ENCODE measurements around the gene NSMCE1. TPM values are rescaled to one million over a fixed set of nuclear protein-coding genes. Genes with fewer than 3 reads are reported as not detected.
A peak's percentile ranks its signal among the peaks of the same experiment; 100 is the strongest.

The NSMCE1 gene, protein sequence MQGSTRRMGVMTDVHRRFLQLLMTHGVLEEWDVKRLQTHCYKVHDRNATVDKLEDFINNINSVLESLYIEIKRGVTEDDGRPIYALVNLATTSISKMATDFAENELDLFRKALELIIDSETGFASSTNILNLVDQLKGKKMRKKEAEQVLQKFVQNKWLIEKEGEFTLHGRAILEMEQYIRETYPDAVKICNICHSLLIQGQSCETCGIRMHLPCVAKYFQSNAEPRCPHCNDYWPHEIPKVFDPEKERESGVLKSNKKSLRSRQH
- 10 to 100 TPM; 31.9 to 33.9 TPM for total RNA-seq
- 68.1 TPM for polyA plus RNA-seq (2013, experiment 1 of 2)
- polyA plus RNA-seq (2013, experiment 2 of 2) = 61.4 TPM
- 23.6 to 90.7 (median 42.3) reads per million in 172 experiments for total RNA-seq

DNA sequence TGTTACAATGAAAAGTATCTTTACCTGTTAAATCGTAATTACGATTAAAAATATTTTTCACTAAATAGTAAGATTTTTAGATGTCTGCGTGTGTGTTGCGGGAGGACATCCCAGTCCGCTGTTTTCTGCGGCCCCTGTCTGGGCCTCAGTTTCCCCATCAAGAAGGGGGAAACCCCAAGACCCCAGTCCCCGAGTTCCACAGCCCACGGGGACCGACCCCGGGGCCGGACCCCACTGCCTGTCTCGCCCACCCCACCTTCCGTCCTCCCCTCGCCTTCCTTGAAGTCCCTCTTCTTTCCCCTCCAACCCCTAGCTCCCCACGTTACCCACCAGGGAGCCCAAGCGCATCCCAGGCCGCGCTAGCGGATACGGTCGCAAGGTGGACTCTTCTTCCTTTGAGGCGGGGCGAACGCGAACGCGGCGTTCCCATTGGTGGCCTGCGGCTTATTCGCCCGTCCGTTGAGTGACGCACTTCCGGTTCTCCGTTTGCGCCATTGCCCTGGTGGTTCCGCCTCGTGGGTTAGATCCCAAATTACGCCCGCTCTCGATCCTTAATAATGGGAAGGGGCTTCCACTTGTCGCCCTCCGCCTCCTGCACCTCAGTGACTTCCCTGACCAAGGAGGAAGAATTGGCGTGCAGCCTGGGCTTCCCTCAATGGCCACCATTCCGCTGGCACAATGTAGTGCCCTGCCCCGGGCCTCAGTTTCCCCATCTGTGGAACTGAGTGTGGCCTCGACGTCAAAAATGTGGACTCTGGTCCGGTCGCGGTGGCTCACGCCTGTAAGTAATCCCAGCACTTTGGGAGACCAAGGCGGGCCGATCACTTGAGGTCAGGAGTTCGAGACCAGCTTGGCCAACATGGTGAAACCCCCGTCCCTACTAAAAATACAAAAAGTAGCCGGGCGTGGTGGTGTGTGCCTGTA lies at the start of gene NSMCE1:
Gene NSMCE1, minus strand, starts transcription at position 397 of the 924 bp plus-strand sequence. CDS start 11,202 bp downstream, outside the sequence.
- Histone ChIP-seq H3K9me3 (ENCODE audit: control insufficient read depth in 1 of 2, insufficient read depth in 1 of 2, low read length in 2 of 2) (no peaks in the 10 kb centered on the region), H3K36me3 (ENCODE audit: insufficient read depth, low read length) (no peaks in the 10 kb centered on the region), H3K4me1 (ENCODE audit: insufficient read depth, low read length) (peaks cover 39% of the 10 kb centered on the region), H3K27ac (ENCODE audit: low read depth in 1 of 2, low read length in 2 of 2) (peak within 1 kb of the TSS; percentile 81 to 88), H3K4me3 (ENCODE audit: low read length) (peak within 1 kb of the TSS; percentile 86), H3K27me3 (ENCODE audit: control insufficient read depth in 1 of 2, insufficient read depth in 2 of 2, low read length in 2 of 2) (no peaks in the 10 kb centered on the region)
- peak; percentile 97 for ATAC-seq (ENCODE audit: poor library complexity)
- TF ChIP-seq, protein P1, sequence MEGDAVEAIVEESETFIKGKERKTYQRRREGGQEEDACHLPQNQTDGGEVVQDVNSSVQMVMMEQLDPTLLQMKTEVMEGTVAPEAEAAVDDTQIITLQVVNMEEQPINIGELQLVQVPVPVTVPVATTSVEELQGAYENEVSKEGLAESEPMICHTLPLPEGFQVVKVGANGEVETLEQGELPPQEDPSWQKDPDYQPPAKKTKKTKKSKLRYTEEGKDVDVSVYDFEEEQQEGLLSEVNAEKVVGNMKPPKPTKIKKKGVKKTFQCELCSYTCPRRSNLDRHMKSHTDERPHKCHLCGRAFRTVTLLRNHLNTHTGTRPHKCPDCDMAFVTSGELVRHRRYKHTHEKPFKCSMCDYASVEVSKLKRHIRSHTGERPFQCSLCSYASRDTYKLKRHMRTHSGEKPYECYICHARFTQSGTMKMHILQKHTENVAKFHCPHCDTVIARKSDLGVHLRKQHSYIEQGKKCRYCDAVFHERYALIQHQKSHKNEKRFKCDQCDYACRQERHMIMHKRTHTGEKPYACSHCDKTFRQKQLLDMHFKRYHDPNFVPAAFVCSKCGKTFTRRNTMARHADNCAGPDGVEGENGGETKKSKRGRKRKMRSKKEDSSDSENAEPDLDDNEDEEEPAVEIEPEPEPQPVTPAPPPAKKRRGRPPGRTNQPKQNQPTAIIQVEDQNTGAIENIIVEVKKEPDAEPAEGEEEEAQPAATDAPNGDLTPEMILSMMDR (IDR thresholded peaks at IDR 0.05) = no peak
- DNase-seq = peak; percentile 91 to 98 (median 96)
- Mint-ChIP-seq H3K4me3 (peak within 1 kb of the TSS; percentile 100), H3K36me3 (ENCODE audit: low read depth) (peaks cover 12% of the 10 kb centered on the region), H3K27me3 (no peaks in the 10 kb centered on the region), H3K27ac (peak within 1 kb of the TSS; percentile 98), H3K4me1 (ENCODE audit: low read depth) (peaks cover 73% of the 10 kb centered on the region), H3K9me3 (no peaks in the 10 kb centered on the region)
- intact Hi-C loops (cut with DNase I, micrococcal nuclease) = loop anchor here (1.0 to 2.0 kb wide), 4 partner anchors 33 to 64 kb away; no protein-coding TSS in a partner anchor
- POLR2A ChIA-PET = interaction anchor here (0.6 to 2.7 kb wide), 10 partner anchors 8 to 99 kb away, joined by 3 to 18 read pairs (median 4); no protein-coding TSS in a partner anchor
- CTCF ChIA-PET = interaction anchor here (0.8 to 1.1 kb wide), 2 partner anchors 34 to 99 kb away, joined by 3 to 6 read pairs; no protein-coding TSS in a partner anchor

DNA sequence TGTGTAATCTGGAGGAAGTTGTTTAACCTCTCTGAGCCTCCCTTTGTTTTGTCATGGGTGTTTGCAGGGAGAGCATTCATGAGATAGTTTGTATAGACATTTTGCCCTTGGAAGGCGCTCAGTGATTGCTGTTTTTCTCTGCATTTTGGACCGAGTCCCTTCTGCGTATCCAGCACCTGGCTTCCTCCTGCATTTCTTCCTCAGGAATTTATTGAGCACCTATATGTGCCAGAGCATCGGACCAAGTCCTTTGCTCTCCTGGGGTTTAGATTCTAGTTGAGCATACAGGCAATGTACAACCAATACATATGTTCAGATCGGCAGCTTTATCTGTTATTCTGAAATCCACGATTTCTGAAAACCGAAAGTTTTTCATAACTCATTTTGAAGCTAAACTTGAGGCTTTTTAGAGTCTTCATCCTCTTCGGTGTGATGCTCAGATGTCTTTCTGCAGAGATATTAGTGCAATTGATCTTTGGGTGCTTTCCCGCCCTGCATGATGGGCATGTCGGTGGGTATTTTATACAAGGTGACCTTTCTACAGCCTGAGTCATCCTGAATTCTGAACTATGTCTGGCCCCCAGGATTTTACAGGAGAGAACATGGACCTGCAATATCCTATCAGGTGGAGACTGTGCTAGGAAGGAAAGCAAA lies 49.3 kb upstream of the NSMCE1 start:
- H3K4me1 ChIP-seq (ENCODE audit: insufficient read depth, low read length) = peaks cover 87% of the 10 kb centered on the region
- H3K27me3 ChIP-seq (ENCODE audit: control insufficient read depth in 1 of 2, insufficient read depth in 2 of 2, low read length in 2 of 2) = no peaks in the 10 kb centered on the region
- ChIA-PET CTCF (interaction anchor here (0.8 to 8.5 kb wide), 10 partner anchors 51 to 148 kb away, joined by 3 to 75 read pairs (median 8); no protein-coding TSS in a partner anchor), POLR2A (interaction anchor here (0.7 to 5.0 kb wide), 15 partner anchors 33 to 144 kb away, joined by 3 to 68 read pairs (median 6); partner anchors contain the start of genes IL21R and KDM8)
- Mint-ChIP-seq H3K27ac (peak overlapping the region; percentile 89), H3K27me3 (no peaks in the 10 kb centered on the region), H3K36me3 (ENCODE audit: low read depth) (peaks cover 55% of the 10 kb centered on the region), H3K9me3 (no peaks in the 10 kb centered on the region), H3K4me3 (peak overlapping the region; percentile 86), H3K4me1 (ENCODE audit: low read depth) (peaks cover 84% of the 10 kb centered on the region)
- intact Hi-C loops (cut with DNase I, micrococcal nuclease) = loop anchor here (1.0 to 5.0 kb wide), 5 partner anchors 46 to 141 kb away; no protein-coding TSS in a partner anchor
- H3K36me3 ChIP-seq (ENCODE audit: insufficient read depth, low read length) = peaks cover 3% of the 10 kb centered on the region
- ATAC-seq (ENCODE audit: poor library complexity) (peak; percentile 11), DNase-seq (peak in 4 of 14 experiments; percentile 18 to 66 (median 46))
- no peaks in the 10 kb centered on the region for H3K9me3 ChIP-seq (ENCODE audit: control insufficient read depth in 1 of 2, insufficient read depth in 1 of 2, low read length in 2 of 2)
- TF ChIP-seq, protein P1 (IDR thresholded peaks at IDR 0.05) = no peak
- peak overlapping the region; percentile 91 for H3K4me3 ChIP-seq (ENCODE audit: low read length)
- peak overlapping the region; percentile 28 to 94 for H3K27ac ChIP-seq (ENCODE audit: low read depth in 1 of 2, low read length in 2 of 2)

All from CD4-positive, alpha-beta T cell (primary cell).